ENCODE data around the gene STK11.

The STK11 gene

DNA sequence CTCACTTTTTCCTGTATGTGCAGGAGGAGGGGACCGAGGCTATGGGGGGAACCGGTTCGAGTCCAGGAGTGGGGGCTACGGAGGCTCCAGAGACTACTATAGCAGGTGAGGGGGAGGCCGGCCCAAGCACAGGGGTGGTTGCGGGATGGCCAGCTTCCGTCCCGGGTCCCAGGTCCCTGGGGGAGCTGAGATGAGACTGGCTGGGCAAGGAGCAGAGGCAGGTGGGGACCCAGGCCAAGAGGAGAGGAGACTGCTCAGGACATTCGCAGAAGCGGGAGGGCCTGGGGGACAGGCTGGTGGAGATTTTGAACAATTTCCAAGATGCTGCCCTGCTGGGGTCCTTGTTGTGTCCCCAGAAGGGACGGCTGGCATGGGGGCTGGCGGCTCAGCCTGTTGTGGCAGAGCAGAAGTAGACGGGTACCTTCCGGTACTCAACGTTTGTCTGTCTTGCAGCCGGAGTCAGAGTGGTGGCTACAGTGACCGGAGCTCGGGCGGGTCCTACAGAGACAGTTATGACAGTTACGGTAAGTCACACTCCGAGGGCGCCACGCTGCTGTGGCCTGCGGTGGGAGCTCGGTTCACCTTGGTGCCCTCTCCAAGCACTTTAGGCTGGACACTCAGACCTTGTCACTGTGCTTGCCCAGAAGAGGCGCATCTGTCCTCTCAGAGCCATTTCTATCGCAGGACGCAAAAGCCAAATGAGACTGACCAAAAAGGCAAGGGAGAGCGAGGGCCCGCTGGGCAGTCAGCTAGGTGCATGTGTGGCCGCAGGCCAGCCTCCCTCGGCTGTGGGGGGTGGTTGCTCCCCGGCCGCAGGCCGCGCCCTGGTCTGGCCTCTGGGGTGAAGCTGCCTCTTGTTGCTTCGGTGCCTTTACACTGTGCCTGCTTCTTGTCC lies 66.2 kb downstream of the STK11 start:
- TF ChIP-seq, protein P1, sequence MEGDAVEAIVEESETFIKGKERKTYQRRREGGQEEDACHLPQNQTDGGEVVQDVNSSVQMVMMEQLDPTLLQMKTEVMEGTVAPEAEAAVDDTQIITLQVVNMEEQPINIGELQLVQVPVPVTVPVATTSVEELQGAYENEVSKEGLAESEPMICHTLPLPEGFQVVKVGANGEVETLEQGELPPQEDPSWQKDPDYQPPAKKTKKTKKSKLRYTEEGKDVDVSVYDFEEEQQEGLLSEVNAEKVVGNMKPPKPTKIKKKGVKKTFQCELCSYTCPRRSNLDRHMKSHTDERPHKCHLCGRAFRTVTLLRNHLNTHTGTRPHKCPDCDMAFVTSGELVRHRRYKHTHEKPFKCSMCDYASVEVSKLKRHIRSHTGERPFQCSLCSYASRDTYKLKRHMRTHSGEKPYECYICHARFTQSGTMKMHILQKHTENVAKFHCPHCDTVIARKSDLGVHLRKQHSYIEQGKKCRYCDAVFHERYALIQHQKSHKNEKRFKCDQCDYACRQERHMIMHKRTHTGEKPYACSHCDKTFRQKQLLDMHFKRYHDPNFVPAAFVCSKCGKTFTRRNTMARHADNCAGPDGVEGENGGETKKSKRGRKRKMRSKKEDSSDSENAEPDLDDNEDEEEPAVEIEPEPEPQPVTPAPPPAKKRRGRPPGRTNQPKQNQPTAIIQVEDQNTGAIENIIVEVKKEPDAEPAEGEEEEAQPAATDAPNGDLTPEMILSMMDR (IDR thresholded peaks at IDR 0.05): no peak
- no peak for TF ChIP-seq ZFX (IDR thresholded peaks at IDR 0.05; ENCODE audit: borderline replicate concordance)
- peak overlapping the region; percentile 99 for H3K27ac ChIP-seq

DNA sequence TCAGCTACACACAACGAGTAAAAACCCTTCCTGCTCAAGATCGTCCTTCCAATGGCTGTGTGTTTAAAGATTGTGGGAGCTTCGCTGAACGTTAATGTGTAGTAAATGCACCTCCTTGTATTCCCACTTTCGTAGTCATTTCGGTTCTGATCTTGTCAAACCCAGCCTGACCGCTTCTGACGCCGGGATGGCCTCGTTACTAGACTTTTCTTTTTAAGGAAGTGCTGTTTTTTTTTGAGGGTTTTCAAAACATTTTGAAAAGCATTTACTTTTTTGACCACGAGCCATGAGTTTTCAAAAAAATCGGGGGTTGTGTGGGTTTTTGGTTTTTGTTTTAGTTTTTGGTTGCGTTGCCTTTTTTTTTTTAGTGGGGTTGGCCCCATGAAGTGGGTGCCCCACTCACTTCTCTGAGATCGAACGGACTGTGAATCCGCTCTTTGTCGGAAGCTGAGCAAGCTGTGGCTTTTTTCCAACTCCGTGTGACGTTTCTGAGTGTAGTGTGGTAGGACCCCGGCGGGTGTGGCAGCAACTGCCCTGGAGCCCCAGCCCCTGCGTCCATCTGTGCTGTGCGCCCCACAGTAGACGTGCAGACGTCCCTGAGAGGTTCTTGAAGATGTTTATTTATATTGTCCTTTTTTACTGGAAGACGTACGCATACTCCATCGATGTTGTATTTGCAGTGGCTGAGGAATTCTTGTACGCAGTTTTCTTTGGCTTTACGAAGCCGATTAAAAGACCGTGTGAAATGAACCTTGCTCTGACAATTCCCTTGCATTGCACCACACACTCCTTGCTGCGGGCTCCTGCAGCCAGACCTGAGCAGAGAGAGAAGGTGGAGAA lies 67.1 kb downstream of the STK11 start:
- no peak for TF ChIP-seq ZFX (IDR thresholded peaks at IDR 0.05; ENCODE audit: borderline replicate concordance)
- TF ChIP-seq, protein P1 (IDR thresholded peaks at IDR 0.05): no peak
- peak overlapping the region; percentile 99 for H3K27ac ChIP-seq

DNA sequence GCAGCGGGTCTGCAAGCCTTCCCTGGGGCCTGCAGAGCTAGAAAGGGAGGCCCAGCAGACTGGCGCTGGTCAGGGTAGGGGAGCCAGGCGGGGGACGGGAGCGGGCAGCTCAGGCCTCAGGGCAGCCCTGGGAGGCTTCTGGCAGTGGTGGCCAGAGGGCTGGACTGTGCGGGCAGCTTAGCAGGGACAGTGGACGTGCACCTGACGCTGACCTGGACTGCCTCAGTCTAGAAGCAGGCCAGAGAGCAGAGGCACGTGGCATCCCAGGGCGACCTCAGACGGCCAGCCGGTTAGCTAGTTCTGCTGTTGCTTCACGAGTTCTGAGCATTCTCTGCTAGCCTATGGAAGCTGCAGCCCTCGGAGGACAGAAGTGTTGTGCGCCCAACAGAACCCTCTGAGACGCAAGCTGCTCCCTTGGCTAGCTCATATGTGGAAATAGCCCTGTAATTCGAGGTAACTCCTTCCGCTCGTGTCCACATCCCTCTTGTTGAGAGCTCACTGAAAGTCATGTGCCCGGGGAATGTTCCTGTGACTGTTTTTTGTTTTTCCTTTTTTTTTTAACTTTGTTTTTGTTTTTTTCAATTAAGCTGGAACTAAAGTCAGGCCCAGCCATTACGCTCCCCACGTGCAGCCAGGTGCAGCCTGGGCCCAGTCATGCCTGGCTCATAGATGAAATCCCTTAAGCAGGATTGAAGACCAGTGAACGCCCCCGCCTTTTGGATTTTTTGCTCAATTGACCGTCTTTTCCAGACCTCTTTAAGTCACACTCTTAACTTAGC lies 67.9 kb downstream of the STK11 start:
- peak overlapping the region; percentile 99 for H3K27ac ChIP-seq

DNA sequence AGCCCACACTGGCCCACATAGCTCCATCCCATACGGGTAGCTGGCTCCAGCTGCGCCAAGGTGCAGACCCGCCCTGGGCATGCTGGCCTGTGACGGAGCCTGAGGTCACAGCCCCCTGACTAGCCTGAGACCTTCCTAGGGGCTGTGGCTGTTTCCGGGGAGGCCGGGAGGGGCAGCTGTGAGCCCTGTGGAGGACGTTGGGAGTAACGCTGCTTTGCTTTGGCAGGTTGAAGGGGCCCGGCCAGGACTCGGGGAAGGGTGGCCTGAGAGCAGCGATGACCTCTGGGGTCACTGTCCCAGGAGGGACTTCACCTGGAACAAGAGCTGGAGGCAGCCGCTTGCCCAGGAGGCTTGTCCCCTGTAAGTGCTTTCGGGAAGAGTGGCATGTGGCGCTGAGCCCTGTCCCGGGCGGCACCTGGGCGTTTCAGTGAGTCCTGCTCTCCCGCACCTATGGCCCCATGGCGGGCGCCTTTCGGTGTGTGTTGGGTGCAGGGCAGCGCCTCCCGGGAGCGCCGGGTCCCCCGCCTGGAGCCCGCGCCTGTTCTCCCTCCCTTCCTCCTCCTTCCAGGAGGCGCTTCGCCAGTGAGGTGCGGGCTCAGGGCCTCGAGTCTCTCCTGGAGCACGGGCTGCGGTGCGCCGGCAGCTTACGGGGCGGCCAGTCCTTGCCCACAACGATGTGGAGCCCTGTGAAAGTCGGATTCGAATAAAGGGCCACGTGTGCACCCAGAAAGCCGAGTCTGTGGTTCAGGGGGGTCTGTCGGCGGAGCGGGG lies 68.7 kb downstream of the STK11 start:
- H3K27ac ChIP-seq: peak overlapping the region; percentile 99
- TF ChIP-seq ZFX (IDR thresholded peaks at IDR 0.05; ENCODE audit: borderline replicate concordance): no peak
- TF ChIP-seq, protein P1 (IDR thresholded peaks at IDR 0.05): no peak

More for the DNA sequence above, 67.9 kb downstream of the STK11 start:
- no peak for TF ChIP-seq ZFX (IDR thresholded peaks at IDR 0.05; ENCODE audit: borderline replicate concordance)
- TF ChIP-seq, protein P1 (IDR thresholded peaks at IDR 0.05): no peak

DNA sequence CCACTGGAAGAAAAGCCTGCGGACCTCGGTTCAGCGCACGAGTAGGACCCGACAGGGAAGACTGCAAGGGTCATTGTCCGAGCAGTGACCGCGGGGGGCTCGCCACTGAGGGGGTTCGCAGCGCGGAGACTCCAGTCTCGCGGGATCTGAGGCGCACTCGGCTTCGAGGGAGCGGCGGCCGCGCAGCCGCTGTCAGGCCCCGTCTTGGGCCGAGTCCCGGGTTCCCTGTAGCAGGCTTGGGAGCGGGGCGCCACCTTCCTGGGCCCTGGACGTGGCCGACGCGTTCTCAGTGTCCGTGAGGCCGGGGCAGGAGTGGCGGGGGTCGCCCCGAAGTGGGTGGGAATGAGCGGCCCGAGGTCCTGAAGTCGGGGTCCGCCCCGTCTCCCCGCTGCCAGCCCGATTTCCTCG lies 69.3 kb downstream of the STK11 start:
- H3K27ac ChIP-seq: peak overlapping the region; percentile 99
- TF ChIP-seq ZFX (IDR thresholded peaks at IDR 0.05; ENCODE audit: borderline replicate concordance): no peak
- TF ChIP-seq, protein P1 (IDR thresholded peaks at IDR 0.05): no peak

DNA sequence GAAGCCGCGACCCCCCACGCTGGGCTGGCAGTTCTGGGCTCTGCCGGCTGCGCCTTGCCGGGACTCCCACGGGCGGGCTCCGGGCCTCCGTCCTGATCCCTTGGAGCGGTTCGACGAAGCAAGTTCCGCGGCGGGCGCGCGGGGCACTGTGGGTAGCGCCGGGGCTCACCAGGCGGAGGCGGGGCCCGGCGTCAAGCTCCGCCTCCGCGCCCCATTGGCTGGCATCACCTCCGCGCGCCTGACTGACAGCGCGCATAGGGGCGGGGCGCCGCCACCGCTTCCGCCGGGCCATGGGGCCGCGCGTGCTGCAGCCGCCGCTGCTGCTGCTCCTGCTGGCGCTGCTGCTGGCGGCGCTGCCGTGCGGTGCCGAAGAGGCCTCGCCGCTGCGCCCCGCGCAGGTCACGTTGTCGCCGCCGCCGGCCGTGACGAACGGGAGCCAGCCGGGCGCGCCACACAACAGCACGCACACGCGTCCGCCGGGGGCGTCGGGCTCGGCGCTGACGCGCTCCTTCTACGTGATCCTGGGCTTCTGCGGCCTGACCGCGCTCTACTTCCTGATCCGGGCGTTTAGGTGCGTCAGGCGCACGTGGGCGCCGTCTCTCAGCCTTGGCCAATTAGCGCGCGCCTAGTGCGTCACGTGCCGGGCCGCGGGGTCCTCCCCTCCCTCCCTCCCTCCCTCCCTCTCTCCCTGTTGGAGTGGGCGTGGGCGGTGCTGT lies 69.8 kb downstream of the STK11 start, which contains the start of gene FAM174C:
Gene FAM174C (plus strand): TSS at position 271 of the 716 bp plus-strand sequence. CDS start 20 bp downstream, at position 291.
- no peak for TF ChIP-seq ZFX (IDR thresholded peaks at IDR 0.05; ENCODE audit: borderline replicate concordance)
- TF ChIP-seq, protein P1 (IDR thresholded peaks at IDR 0.05): peak; percentile 8; the same call in 1 of the 2 replicates
- H3K27ac ChIP-seq: peak within 1 kb of the TSS; percentile 99

All from 22Rv1 (cell line).